Smooth muscle cell (in vitro differentiated cells): ENCODE measurements around the gene RSRC1. TPM values are rescaled to one million over a fixed set of nuclear protein-coding genes. Genes with fewer than 3 reads are reported as not detected.
A peak's percentile ranks its signal among the peaks of the same experiment; 100 is the strongest.

Experiments used
- DNase-seq: peaks from one replicate; lab custom pipeline; 2025; ENCODE audit not compliant: unreplicated experiment; lab: John Stamatoyannopoulos, UW
- H2AFZ ChIP-seq: fragments of 200-600 bp; sonication (generic); 2 replicates; pipeline ENCODE4 v1.6.0; 2016; ENCODE audit warnings: antibody characterized with exemption, low read depth, mild to moderate bottlenecking
- H3F3A ChIP-seq: fragments of 200-600 bp; sonication (generic); 2 replicates; pipeline ENCODE4 v1.6.0; 2017; ENCODE audit warnings: antibody characterized with exemption, low read depth
- H3K27ac ChIP-seq: fragments of 200-600 bp; sonication (generic); 2 replicates; pipeline ENCODE4 v1.5.1; 2016; ENCODE audit warnings: low read depth, mild to moderate bottlenecking
- H3K27me3 ChIP-seq: fragments of 200-600 bp; sonication (generic); 2 replicates; pipeline ENCODE4 v1.6.1; 2016; ENCODE audit warnings: low read depth, mild to moderate bottlenecking
- H3K36me3 ChIP-seq: fragments of 200-600 bp; sonication (generic); 2 replicates; pipeline ENCODE4 v1.5.1; 2016; ENCODE audit warnings: low read depth
- H3K4me1 ChIP-seq: fragments of 200-600 bp; sonication (generic); 2 replicates; pipeline ENCODE4 v1.5.1; 2016; ENCODE audit warnings: low read depth
- H3K4me2 ChIP-seq: fragments of 200-600 bp; sonication (generic); 2 replicates; pipeline ENCODE4 v1.6.0; 2016; ENCODE audit warnings: mild to moderate bottlenecking
- H3K4me3 ChIP-seq: fragments of 200-600 bp; sonication (generic); 2 replicates; pipeline ENCODE4 v1.5.1; 2016; ENCODE audit warnings: mild to moderate bottlenecking
- H3K79me2 ChIP-seq: fragments of 200-600 bp; sonication (generic); 2 replicates; pipeline ENCODE4 v1.6.0; 2016; ENCODE audit warnings: low read depth, mild to moderate bottlenecking
- H3K9ac ChIP-seq: fragments of 200-600 bp; sonication (generic); 2 replicates; pipeline ENCODE4 v1.6.0; 2016; ENCODE audit warnings: low read depth
- H3K9me3 ChIP-seq: fragments of 200-600 bp; sonication (generic); replicated peaks from 2 replicates; pipeline ENCODE4 v1.5.1; 2016; ENCODE audit warnings: low read depth
- H4K20me1 ChIP-seq: fragments of 200-600 bp; sonication (generic); 2 replicates; pipeline ENCODE4 v1.6.0; 2016; ENCODE audit warnings: low read depth
- CTCF ChIP-seq: fragments of 200-600 bp; sonication (generic); IDR thresholded peaks from 2 replicates; pipeline ENCODE4 v1.5.1; 2017; ENCODE audit warnings: borderline replicate concordance, mild to moderate bottlenecking, antibody characterized with exemption; ENCODE audit not compliant: insufficient read depth, poor library complexity, severe bottlenecking
- WGBS: methylation state at CpG from one replicate; pipeline ENCODE4 v1.1.7; 2016; ENCODE audit warnings: low lambda C conversion rate; 5-methylcytosine and 5-hydroxymethylcytosine counted together
- polyA plus RNA-seq: library from polyadenylated mRNA; unstranded; fragments of >200 nt; fragmentation: Nextera tagmentation; extraction: Ambion mirVana; gene quantifications from 2 replicates; pipeline ENCODE4 v1.2.1, GENCODE V29; 2016
- total RNA-seq: library from RNA; depleted of rRNA; stranded (reverse); fragments of >200 nt; gene quantifications from 2 replicates; pipeline ENCODE4 v1.2.3, GENCODE V29; 2014

Gene RSRC1
- total and polyA plus RNA-seq, 2 experiments from 2014 or later, result 18.5 to 43.9 TPM

GRCh38 chr3:158086361-158086760, 23.5 kb upstream of the RSRC1 start:
- H3K9me3 ChIP-seq, result no peaks in the 10 kb centered on the region
- no peak overlapping the region for H2AFZ ChIP-seq
- H3F3A ChIP-seq, result no peaks in the 10 kb centered on the region
- no peak for DNase-seq
- no peak overlapping the region for H3K27ac ChIP-seq
- H3K36me3 ChIP-seq, result no peaks in the 10 kb centered on the region
- WGBS, result 32% methylated on average over 1 of the region's 1 CpG
- no peak overlapping the region for H3K4me3 ChIP-seq
- H3K9ac ChIP-seq, result no peak overlapping the region
- no peak overlapping the region for H3K4me2 ChIP-seq
- peaks cover 56% of the 10 kb centered on the region for H3K27me3 ChIP-seq
- H3K4me1 ChIP-seq, result no peaks in the 10 kb centered on the region
- H4K20me1 ChIP-seq, result no peaks in the 10 kb centered on the region
- no peak for TF ChIP-seq CTCF
- no peaks in the 10 kb centered on the region for H3K79me2 ChIP-seq

- no peak overlapping the region for H3K27ac ChIP-seq
- TF ChIP-seq CTCF, result no peak
- peaks cover 57% of the 10 kb centered on the region for H3K27me3 ChIP-seq
Observed at GRCh38 chr3:158086776-158087175, 23.1 kb upstream of the RSRC1 start.

GRCh38 chr3:158091531-158091930, 18.4 kb upstream of the RSRC1 start:
- DNase-seq, result no peak
- H2AFZ ChIP-seq, result no peak overlapping the region
- H3K4me3 ChIP-seq, result no peak overlapping the region
- H4K20me1 ChIP-seq, result no peaks in the 10 kb centered on the region
- no peaks in the 10 kb centered on the region for H3F3A ChIP-seq
- no peak overlapping the region for H3K4me2 ChIP-seq
- no peaks in the 10 kb centered on the region for H3K79me2 ChIP-seq
- no peaks in the 10 kb centered on the region for H3K9me3 ChIP-seq
- peaks cover 84% of the 10 kb centered on the region for H3K27me3 ChIP-seq
- H3K4me1 ChIP-seq, result peaks cover 3% of the 10 kb centered on the region
- H3K36me3 ChIP-seq, result no peaks in the 10 kb centered on the region
- no peak overlapping the region for H3K27ac ChIP-seq
- no peak overlapping the region for H3K9ac ChIP-seq
- WGBS, result 9% methylated on average over 5 of the region's 5 CpGs
- TF ChIP-seq CTCF, result peak; percentile 35

More at GRCh38 chr3:158086776-158087175, 23.1 kb upstream of the RSRC1 start:
- Histone ChIP-seq H3K4me2 (no peak overlapping the region), H3K79me2 (no peaks in the 10 kb centered on the region), H3K4me1 (no peaks in the 10 kb centered on the region), H3K4me3 (no peak overlapping the region), H2AFZ (no peak overlapping the region), H3K9ac (no peak overlapping the region), H4K20me1 (no peaks in the 10 kb centered on the region), H3K9me3 (no peaks in the 10 kb centered on the region), H3F3A (no peaks in the 10 kb centered on the region), H3K36me3 (no peaks in the 10 kb centered on the region)
- WGBS, result 82% methylated on average over 2 of the region's 2 CpGs
- DNase-seq, result no peak

GRCh38 chr3:158093526-158093925, 16.4 kb upstream of the RSRC1 start:
- H3F3A ChIP-seq, result no peaks in the 10 kb centered on the region
- H3K4me2 ChIP-seq, result no peak overlapping the region
- H3K4me1 ChIP-seq, result peaks cover 7% of the 10 kb centered on the region
- no peak overlapping the region for H3K4me3 ChIP-seq
- H3K9ac ChIP-seq, result no peak overlapping the region
- no peaks in the 10 kb centered on the region for H3K79me2 ChIP-seq
- no peaks in the 10 kb centered on the region for H3K36me3 ChIP-seq
- TF ChIP-seq CTCF, result no peak
- peaks cover 91% of the 10 kb centered on the region for H3K27me3 ChIP-seq
- WGBS, result 94% methylated on average over 2 of the region's 2 CpGs
- H4K20me1 ChIP-seq, result no peaks in the 10 kb centered on the region
- H2AFZ ChIP-seq, result no peak overlapping the region
- DNase-seq, result no peak
- no peaks in the 10 kb centered on the region for H3K9me3 ChIP-seq
- H3K27ac ChIP-seq, result no peak overlapping the region
